H1 (cell line): ENCODE data around the gene CABP2.

ENCODE experiments used
- CREB1 ChIP-seq: IDR thresholded peaks from 2 replicates; pipeline ENCODE4 v1.6.1; 2012; ENCODE audit warnings: inconsistent platforms
- CTCF ChIP-seq, 3 experiments: IDR thresholded peaks; 1 replicate in 2 of 3; 2 replicates in 1 of 3; pipeline versions ENCODE4 v1.5.1 to v1.6.1; 2011; ENCODE audit warnings: low read length in 3 of 3, mild to moderate bottlenecking in 3 of 3, inconsistent platforms in 2 of 3, low read depth in 1 of 3, moderate library complexity in 1 of 3; ENCODE audit not compliant: insufficient read depth in 1 of 3; ENCODE audit errors: control extremely low read depth in 1 of 3
- MAX ChIP-seq: IDR thresholded peaks from 2 replicates; pipeline ENCODE4 v1.6.1; 2012; ENCODE audit warnings: inconsistent platforms
- POLR2A ChIP-seq, 2 experiments: IDR thresholded peaks; 1 replicate in 1 of 2; 2 replicates in 1 of 2; pipeline ENCODE4 v1.6.1; 2011; ENCODE audit warnings: low read depth in 2 of 2, low read length in 2 of 2, mild to moderate bottlenecking in 2 of 2; ENCODE audit errors: control extremely low read depth in 1 of 2
- POLR2AphosphoS5 ChIP-seq: IDR thresholded peaks from 2 replicates; pipeline ENCODE4 v1.6.1; 2011; ENCODE audit warnings: low read depth, low read length
- RXRA ChIP-seq: IDR thresholded peaks from 2 replicates; pipeline ENCODE4 v1.6.1; 2011; ENCODE audit warnings: low read depth, mild to moderate bottlenecking, low read length, moderate library complexity; ENCODE audit not compliant: insufficient read depth
- SIX5 ChIP-seq: IDR thresholded peaks from 2 replicates; pipeline ENCODE4 v1.6.1; 2011; ENCODE audit warnings: mild to moderate bottlenecking, low read depth, low read length
- SP1 ChIP-seq: IDR thresholded peaks from 2 replicates; pipeline ENCODE4 v1.6.1; 2011; ENCODE audit warnings: low read depth, low read length

GRCh38 chr11:67502328-67502979 is 20.8 kb downstream of the CABP2 start:
- TF ChIP-seq SIX5 (no peak), POLR2A (IDR thresholded peaks at IDR 0.05; ENCODE audit: control extremely low read depth in 1 of 2, low read depth in 2 of 2, low read length in 2 of 2) (no peak), CTCF (IDR thresholded peaks at IDR 0.05; ENCODE audit: control extremely low read depth in 1 of 3, insufficient read depth in 1 of 3, low read depth in 1 of 3, low read length in 3 of 3) (no peak), MAX (no peak), SP1 (no peak), POLR2AphosphoS5 (no peak), RXRA (no peak), CREB1 (no peak)
